ENCODE data around the gene SH3PXD2A. TPM values are rescaled to one million over a fixed set of nuclear protein-coding genes. Genes with fewer than 3 reads are reported as not detected.

SH3PXD2A gene
- total and polyA plus RNA-seq, 10 of the 15 experiments (the other 5 are each of a cell fraction or from before 2014, with no cell fraction given), result 0.63 to 14.0 (median 4.4) TPM

GRCh38 chr10:103643381-103643780 is 212.0 kb downstream of the SH3PXD2A start:
- Histone ChIP-seq H3K27ac (ENCODE audit: control insufficient read depth, insufficient read depth) (no peak overlapping the region), H2AFZ (ENCODE audit: control insufficient read depth, low read depth, low read length) (no peak overlapping the region), H3K9ac (ENCODE audit: control insufficient read depth, insufficient read depth, low read length) (no peak overlapping the region), H4K20me1 (ENCODE audit: control insufficient read depth, insufficient read depth) (no peaks in the 10 kb centered on the region), H3K4me1 (ENCODE audit: control insufficient read depth, insufficient read depth, low read length) (no peaks in the 10 kb centered on the region), H3K4me3 (no peak overlapping the region), H3K79me2 (ENCODE audit: control insufficient read depth, insufficient read depth, low read length) (no peaks in the 10 kb centered on the region; the same call in none of the 2 replicates), H3K36me3 (ENCODE audit: control insufficient read depth in 2 of 2, insufficient read depth in 2 of 2, low read length in 1 of 2) (peaks cover 9 to 17% of the 10 kb centered on the region in 2 experiments), H3K4me2 (ENCODE audit: control insufficient read depth, insufficient read depth) (no peak overlapping the region), H3K9me3 (replicated peaks; ENCODE audit: control insufficient read depth, insufficient read depth, low read length) (no peaks in the 10 kb centered on the region), H3K27me3 (replicated peaks in 1 of 2; ENCODE audit: control insufficient read depth in 2 of 2, insufficient read depth in 2 of 2, low read length in 1 of 2) (no peaks in the 10 kb centered on the region)
- ChIA-PET RAD21 (ENCODE audit: unreplicated experiment) (no interaction called here), SMC1A (ENCODE audit: uncharacterized antibody, unreplicated experiment) (no interaction called here), CTCF (no interaction called here), POLR2A (no interaction called here)
- ATAC-seq (no peak), DNase-seq (ENCODE audit: low read depth, low spot score) (no peak), FAIRE-seq (no peak)
- TF ChIP-seq MLLT1 (IDR thresholded peaks at IDR 0.05), result no peak
- TF ChIP-seq NR2C1 (IDR thresholded peaks at IDR 0.05), result no peak
- no peak for TF ChIP-seq EGR1 (IDR thresholded peaks at IDR 0.05; ENCODE audit: borderline replicate concordance in 1 of 2, low read depth in 2 of 2, low read length in 2 of 2)
- no peak for TF ChIP-seq PAX5 (IDR thresholded peaks at IDR 0.05; ENCODE audit: borderline replicate concordance, low read depth, low read length)
- no peak for TF ChIP-seq FOXK2 (IDR thresholded peaks at IDR 0.05)
- no peak for TF ChIP-seq SMAD1 (IDR thresholded peaks at IDR 0.05; ENCODE audit: low read depth, partially characterized antibody)
- no peak for TF ChIP-seq POLR2A (IDR thresholded peaks at IDR 0.05; ENCODE audit: low read depth, low read length)
- no peak for TF ChIP-seq EED (IDR thresholded peaks at IDR 0.05; ENCODE audit: low read depth)
- no peak for TF ChIP-seq SP1 (IDR thresholded peaks at IDR 0.05; ENCODE audit: low read depth, low read length)
- no peak for TF ChIP-seq HDGF (IDR thresholded peaks at IDR 0.05)
- no peak for TF ChIP-seq POLR2AphosphoS2 (IDR thresholded peaks at IDR 0.05; ENCODE audit: low read depth, low read length)
- no peak for TF ChIP-seq TARDBP (IDR thresholded peaks at IDR 0.05; ENCODE audit: borderline replicate concordance)
- TF ChIP-seq NFXL1 (IDR thresholded peaks at IDR 0.05; ENCODE audit: borderline replicate concordance), result no peak
- no peak for TF ChIP-seq NFIC (IDR thresholded peaks at IDR 0.05; ENCODE audit: low read depth, low read length)
- no peak for TF ChIP-seq HDAC2 (IDR thresholded peaks at IDR 0.05)
- TF ChIP-seq SMC3 (IDR thresholded peaks at IDR 0.05; ENCODE audit: borderline replicate concordance, low read length), result no peak
- no peak for TF ChIP-seq BHLHE40 (IDR thresholded peaks at IDR 0.05; ENCODE audit: borderline replicate concordance in 1 of 2, low read depth in 2 of 2, low read length in 1 of 2)
- TF ChIP-seq GATAD2B (conservative IDR thresholded peaks at IDR 0.05; ENCODE audit: low read depth), result no peak
- BruUV-seq (replicated peaks), result no TSS peak
- in situ Hi-C loops (cut with MboI) (no loop called here), intact Hi-C loops (cut with micrococcal nuclease; ENCODE audit: unreplicated experiment) (no loop called here)
- WGBS (ENCODE audit: insufficient coverage, insufficient replicate concordance, low lambda C conversion rate, missing lambda C conversion rate), result 84% methylated on average over 7 of the region's 7 CpGs

All from GM12878 (cell line).